DOHH2 (cell line): ENCODE results near the gene CLCN4.

Experiments
- CTCF ChIP-seq: fragments of 200-600 bp; sonication (generic); IDR thresholded peaks from one replicate; pipeline ENCODE4 v1.5.1; 2014; ENCODE audit warnings: antibody characterized with exemption, mild to moderate bottlenecking, low read depth, low read length; ENCODE audit not compliant: poor library complexity, severe bottlenecking
- EZH2phosphoT487 ChIP-seq: fragments of 200-600 bp; sonication (generic); IDR thresholded peaks from 2 replicates; pipeline ENCODE4 v1.6.1; 2017; ENCODE audit warnings: borderline replicate concordance, mild to moderate bottlenecking, antibody characterized with exemption, low read length, moderate library complexity, mixed read lengths

GRCh38 chrX:10156199-10157031 lies at the start of gene CLCN4:
- no peak for TF ChIP-seq CTCF
- no peak for TF ChIP-seq EZH2phosphoT487
